ENCODE results near the gene DHRS12. TPM values are rescaled to one million over a fixed set of nuclear protein-coding genes. Genes with fewer than 3 reads are reported as not detected.

Gene DHRS12
- total RNA-seq, 4 donors from 2014 or later, result 3.5 to 25.8 (median 10.8) TPM

DNA sequence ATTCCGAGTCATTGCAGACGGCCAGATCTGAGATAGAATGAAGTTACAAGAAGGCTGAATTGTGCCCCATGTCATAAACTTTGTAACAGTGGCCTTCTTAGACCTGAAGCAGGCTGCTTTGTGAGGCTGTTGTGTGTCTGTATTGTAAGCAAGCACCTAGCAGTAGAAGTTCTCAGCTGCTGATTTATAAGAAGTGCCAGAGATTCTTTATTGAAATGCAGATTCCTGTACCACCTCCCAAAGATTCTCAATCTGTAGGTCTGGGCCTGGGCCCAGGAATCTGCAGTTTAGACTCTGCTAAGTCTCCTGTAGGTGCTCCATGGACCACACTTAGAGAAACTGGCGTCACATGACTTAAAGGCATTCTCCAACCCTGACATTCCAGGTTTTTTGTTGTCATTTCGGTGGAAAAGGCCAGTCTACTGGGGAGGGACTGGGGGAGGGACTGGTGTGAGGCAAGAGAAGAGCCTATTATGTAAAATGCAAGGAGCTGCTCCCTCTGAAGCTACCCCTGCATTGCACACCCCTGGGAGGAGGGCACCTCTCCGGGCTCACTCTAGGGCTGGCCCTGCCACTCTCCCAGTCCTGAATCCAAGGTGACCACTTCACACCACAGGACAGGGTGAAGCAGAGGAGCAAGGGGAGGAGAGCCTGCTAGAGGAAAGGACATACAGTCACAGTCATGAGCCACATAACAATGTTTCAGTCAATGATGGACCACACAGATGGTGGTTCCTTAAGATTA is 41.8 kb upstream of the DHRS12 start:
- WGBS, result 83% methylated on average over 5 of the region's 5 CpGs

DNA sequence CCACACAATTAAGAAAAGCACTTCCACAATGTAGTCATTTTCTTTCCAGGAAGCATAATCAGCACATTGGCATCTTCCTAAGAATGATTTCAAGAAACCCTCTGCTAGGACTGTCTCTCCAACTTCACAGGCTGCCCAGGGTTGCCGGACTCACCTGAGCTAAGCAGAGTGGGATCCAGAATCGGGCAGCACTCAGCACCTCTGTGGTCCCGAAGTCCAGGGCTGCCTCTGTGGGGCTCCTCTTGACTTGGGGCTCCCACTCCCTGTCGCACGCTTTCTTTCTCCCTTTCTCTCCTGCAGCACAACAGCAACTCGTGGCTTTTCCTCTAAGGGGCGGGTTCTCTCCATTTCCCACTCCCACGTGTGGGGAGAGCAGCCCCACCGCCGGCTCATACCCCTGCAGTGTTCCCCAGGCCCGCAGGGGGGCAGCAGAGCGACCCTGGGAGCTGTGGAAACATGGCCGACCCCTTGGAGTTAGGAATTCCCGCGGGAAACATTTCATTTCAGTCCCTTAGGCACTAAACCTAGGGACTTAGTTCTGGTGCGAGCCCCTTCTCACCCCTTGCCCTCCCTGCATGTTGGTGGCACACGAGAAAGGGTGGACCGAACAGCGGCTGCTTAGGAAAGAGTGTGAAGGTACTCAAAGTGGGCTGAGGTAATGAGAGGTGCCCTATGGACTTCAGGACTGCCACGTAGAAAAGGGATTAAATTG is 41.1 kb upstream of the DHRS12 start, which contains the start of gene TMEM272:
TMEM272 (minus strand) TSS at position 316 of the 712 bp plus-strand sequence. CDS start 6,647 bp downstream, outside the sequence.
- no peaks in the 10 kb centered on the region for H3K36me3 ChIP-seq
- no peak within 1 kb of the TSS for H3K4me3 ChIP-seq
- no peaks in the 10 kb centered on the region for H3K4me1 ChIP-seq
- WGBS, result 39% methylated on average over 20 of the region's 20 CpGs
- no peak for TF ChIP-seq POLR2AphosphoS5 (IDR thresholded peaks at IDR 0.05)
- TF ChIP-seq, protein P1, sequence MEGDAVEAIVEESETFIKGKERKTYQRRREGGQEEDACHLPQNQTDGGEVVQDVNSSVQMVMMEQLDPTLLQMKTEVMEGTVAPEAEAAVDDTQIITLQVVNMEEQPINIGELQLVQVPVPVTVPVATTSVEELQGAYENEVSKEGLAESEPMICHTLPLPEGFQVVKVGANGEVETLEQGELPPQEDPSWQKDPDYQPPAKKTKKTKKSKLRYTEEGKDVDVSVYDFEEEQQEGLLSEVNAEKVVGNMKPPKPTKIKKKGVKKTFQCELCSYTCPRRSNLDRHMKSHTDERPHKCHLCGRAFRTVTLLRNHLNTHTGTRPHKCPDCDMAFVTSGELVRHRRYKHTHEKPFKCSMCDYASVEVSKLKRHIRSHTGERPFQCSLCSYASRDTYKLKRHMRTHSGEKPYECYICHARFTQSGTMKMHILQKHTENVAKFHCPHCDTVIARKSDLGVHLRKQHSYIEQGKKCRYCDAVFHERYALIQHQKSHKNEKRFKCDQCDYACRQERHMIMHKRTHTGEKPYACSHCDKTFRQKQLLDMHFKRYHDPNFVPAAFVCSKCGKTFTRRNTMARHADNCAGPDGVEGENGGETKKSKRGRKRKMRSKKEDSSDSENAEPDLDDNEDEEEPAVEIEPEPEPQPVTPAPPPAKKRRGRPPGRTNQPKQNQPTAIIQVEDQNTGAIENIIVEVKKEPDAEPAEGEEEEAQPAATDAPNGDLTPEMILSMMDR (IDR thresholded peaks at IDR 0.05), result peak; percentile 31 to 87
- H3K27ac ChIP-seq, result no peak within 1 kb of the TSS
- no peak for DNase-seq (ENCODE audit: low spot score in 2 of 2)
- H3K9me3 ChIP-seq, result no peaks in the 10 kb centered on the region
- H3K27me3 ChIP-seq, result peaks cover 3% of the 10 kb centered on the region

More for the DNA sequence above, 41.8 kb upstream of the DHRS12 start:
- Histone ChIP-seq H3K27me3 (peaks cover 3% of the 10 kb centered on the region), H3K9me3 (no peaks in the 10 kb centered on the region), H3K36me3 (no peaks in the 10 kb centered on the region), H3K4me1 (no peaks in the 10 kb centered on the region), H3K27ac (no peak overlapping the region), H3K4me3 (no peak overlapping the region)
- TF ChIP-seq, protein P1 (IDR thresholded peaks at IDR 0.05), result no peak
- TF ChIP-seq POLR2A (IDR thresholded peaks at IDR 0.05) (no peak), POLR2AphosphoS5 (IDR thresholded peaks at IDR 0.05) (no peak), EP300 (IDR thresholded peaks at IDR 0.05) (no peak)
- no peak for DNase-seq (ENCODE audit: low spot score in 2 of 2)

DNA sequence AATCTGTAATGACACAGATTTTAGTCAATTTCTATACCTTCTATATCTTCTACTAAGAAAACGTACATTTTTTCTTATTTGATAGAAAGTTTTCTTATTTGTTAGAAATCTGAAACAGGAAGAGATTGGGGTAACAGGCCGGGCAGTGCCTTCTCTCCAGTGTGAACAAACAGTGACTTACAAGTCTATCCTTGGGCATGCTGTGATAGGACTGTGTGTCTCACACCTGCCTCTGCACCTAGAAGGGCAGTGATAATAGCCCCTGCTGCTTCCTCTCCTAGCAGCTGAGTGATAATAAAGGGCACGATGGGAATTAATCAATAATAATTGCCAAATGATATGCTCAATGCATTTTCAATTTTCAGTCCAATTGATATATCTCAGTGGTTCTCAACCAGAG is 39.6 kb upstream of the DHRS12 start:
- no peak overlapping the region for H3K4me3 ChIP-seq
- no peak for DNase-seq (ENCODE audit: low spot score in 2 of 2)
- H3K9me3 ChIP-seq, result no peaks in the 10 kb centered on the region
- no peaks in the 10 kb centered on the region for H3K4me1 ChIP-seq
- H3K36me3 ChIP-seq, result no peaks in the 10 kb centered on the region
- TF ChIP-seq, protein P1 (IDR thresholded peaks at IDR 0.05), result no peak
- TF ChIP-seq POLR2AphosphoS5 (IDR thresholded peaks at IDR 0.05), result no peak
- TF ChIP-seq EP300 (IDR thresholded peaks at IDR 0.05), result no peak
- no peak for TF ChIP-seq POLR2A (IDR thresholded peaks at IDR 0.05)
- H3K27ac ChIP-seq, result no peak overlapping the region
- H3K27me3 ChIP-seq, result peaks cover 3% of the 10 kb centered on the region
- WGBS, result 89% methylated on average over 3 of the region's 3 CpGs

DNA sequence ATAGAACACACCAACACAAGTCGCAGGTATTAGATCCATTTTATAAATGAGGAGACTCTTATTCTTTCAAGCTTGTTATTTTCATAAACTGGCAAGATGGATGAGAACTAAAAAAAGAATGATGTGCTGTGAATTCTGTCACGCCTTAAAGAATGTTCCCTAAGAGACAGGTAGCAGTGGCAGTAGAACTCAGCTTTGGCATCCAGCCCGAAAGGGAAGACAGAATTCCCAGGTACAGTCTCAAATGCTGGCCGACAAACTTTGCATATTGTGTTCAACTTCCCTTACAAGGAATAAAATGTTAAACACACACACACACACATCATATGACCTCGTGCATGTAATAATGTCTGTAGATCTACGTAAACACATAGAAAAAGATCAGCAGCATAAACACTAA is 37.8 kb upstream of the DHRS12 start:
- TF ChIP-seq EP300 (IDR thresholded peaks at IDR 0.05), result no peak
- TF ChIP-seq POLR2AphosphoS5 (IDR thresholded peaks at IDR 0.05), result no peak
- TF ChIP-seq POLR2A (IDR thresholded peaks at IDR 0.05), result no peak
- TF ChIP-seq, protein P1 (IDR thresholded peaks at IDR 0.05), result no peak
- H3K9me3 ChIP-seq, result no peaks in the 10 kb centered on the region
- WGBS, result 59% methylated on average over 6 of the region's 6 CpGs
- DNase-seq (ENCODE audit: low spot score in 2 of 2), result no peak
- no peaks in the 10 kb centered on the region for H3K4me1 ChIP-seq
- no peaks in the 10 kb centered on the region for H3K36me3 ChIP-seq
- H3K4me3 ChIP-seq, result no peak overlapping the region
- H3K27ac ChIP-seq, result no peak overlapping the region
- peaks cover 3% of the 10 kb centered on the region for H3K27me3 ChIP-seq

DNA sequence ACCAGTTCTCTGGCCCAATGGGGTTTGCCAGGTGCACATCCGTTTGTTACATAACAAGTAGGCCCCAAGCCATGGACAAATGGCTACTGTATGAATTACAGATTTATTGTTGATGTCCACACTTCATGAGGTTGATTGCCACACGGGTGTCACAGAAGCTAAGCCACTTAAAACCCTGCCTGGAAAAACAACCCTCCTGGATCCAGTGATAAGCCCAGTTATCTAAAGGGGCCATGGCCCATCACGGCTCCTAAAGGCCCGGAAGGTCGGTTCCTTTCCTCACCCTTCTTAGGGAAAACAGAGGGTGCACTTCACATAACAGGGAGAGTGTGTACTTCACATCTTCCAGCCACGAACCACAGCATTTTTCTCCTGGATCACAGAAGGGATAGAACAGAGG is 37.0 kb upstream of the DHRS12 start:
- WGBS, result 88% methylated on average over 6 of the region's 6 CpGs

More for the DNA sequence above, 37.0 kb upstream of the DHRS12 start:
- TF ChIP-seq EP300 (IDR thresholded peaks at IDR 0.05) (no peak), POLR2AphosphoS5 (IDR thresholded peaks at IDR 0.05) (no peak), POLR2A (IDR thresholded peaks at IDR 0.05) (no peak)
- TF ChIP-seq, protein P1 (IDR thresholded peaks at IDR 0.05), result no peak
- Histone ChIP-seq H3K27ac (no peak overlapping the region), H3K9me3 (no peaks in the 10 kb centered on the region), H3K27me3 (peaks cover 3% of the 10 kb centered on the region), H3K4me1 (no peaks in the 10 kb centered on the region), H3K36me3 (no peaks in the 10 kb centered on the region), H3K4me3 (no peak overlapping the region)
- DNase-seq (ENCODE audit: low spot score in 2 of 2), result no peak

Data from suprapubic skin (tissue), 4 donors.